ENCODE measurements around the gene CA5B.
"Not testable (repeated sequence)": the region's sequence is repeated elsewhere in the genome, so short reads cannot be mapped to it uniquely, and the experiment has no call there.

The CA5B gene

DNA sequence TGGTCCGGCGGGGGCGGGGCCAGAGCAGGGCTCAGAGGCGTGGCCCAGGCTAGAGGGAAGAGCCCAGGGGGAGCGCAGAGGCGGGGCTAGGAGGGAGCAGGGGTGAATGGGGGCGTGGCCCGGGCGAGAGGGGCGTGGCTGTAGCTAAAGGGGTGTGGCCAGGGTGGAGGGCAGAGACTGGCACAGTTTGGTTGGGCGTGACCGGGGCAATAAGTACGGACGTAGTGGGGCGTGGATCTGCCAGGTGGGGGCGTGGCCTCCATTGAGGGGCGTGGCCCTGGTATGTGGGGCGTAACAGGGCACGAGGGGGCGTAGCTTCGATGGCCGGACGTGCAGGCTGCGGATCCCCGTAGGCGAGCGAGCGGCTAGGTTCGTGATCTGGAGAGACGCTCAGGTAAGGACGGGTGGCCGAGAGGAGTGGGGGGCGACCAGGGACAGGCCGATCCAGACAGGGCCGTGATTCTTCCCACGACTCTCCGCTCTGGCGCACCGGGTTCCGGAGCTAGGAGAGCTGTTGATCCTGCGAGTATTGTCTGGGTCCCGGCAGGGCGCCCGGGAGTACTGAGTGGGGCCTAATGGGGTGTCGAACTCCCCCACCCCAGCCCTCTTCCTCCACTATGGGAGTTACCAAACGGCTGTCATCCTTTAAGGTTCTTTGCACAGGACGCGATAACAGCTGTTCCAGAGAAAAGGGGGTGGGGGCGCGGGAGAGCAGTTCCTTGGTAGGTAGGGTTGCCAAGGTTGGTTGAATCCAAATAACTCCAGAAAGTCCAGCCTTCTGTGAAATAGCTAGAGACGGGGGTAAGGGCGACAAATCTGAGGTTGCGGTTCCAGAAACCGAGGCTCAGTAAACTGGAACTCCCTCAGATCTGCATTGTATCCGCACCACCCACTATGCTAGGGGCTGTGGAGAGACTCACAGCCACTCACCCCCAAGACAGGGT, at the start of gene CA5B:
TSS of gene CA5B (plus strand) at position 312 of the 944 bp plus-strand sequence. CDS start 11,754 bp downstream, outside the sequence.
- DNase-seq (ENCODE audit: low read depth), result peak; percentile 97

- DNase-seq (ENCODE audit: low read depth), result no peak
These were observed 43.1 kb upstream of the CA5B start for GRCh38 chrX:15694941-15695451.

GRCh38 chrX:15696516-15696915, 41.6 kb upstream of the CA5B start:
- no peak for DNase-seq (ENCODE audit: low read depth)

DNA sequence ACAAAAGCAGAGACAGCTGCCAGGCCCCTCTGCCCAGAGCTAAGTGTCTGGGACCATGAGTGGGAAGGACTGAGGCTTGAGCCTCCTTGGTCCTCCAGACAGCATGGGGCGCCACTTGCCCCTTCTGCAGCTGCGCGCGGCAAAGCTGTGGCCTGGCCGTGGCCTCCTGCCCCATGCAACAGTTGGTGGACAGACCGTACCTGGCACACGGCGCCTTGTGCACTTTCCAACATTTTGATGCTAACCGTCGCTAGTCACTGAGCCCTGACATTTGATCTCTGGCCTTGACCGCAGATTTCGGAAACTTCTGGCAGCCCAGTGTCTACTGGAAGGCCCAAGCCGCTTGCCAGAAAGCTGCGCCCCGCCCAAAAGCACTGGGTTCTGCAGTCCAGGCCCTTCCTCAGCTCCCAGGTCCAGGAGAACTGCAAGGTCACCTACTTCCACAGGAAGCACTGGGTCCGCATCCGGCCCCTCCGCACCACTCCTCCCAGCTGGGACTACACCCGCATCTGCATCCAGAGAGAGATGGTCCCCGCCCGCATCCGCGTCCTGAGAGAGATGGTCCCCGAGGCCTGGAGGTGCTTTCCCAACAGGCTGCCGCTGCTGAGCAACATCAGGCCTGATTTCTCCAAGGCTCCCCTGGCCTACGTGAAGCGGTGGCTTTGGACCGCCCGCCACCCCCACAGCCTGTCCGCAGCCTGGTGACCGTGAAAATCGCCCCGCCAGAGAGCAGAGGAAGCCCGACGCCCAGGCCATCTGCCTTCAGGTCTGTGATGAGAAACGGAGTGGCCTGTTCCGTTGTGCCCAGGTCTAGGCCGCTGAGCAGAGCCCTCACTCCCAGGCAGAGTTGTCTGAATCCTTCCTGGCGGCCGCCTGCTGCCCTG, 35.3 kb upstream of the CA5B start:
- DNase-seq (ENCODE audit: low read depth), result no peak

DNA sequence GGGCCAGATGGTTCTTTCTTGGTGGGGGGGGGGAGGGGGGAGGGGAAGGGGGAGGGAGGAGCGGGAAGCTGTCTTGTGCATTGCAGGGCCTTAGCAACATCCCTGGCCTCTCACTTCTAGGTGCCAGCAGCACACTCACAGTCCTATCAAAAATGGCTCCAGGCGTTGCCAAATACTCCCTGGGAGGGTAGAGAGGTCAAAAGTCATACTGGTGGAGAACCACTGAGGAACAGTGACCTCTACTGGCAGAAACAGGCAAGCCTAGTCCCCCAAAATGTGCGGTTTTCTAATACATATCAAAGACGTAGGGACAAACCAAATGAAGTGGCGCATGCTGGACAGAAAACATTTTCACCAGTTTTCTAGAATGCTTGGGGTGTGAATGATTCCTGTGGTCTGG, 34.3 kb upstream of the CA5B start:
- not testable (repeated sequence) for DNase-seq (ENCODE audit: low read depth)

GRCh38 chrX:15704273-15704672, 33.8 kb upstream of the CA5B start:
- DNase-seq (ENCODE audit: low read depth), result not testable (repeated sequence)

DNA sequence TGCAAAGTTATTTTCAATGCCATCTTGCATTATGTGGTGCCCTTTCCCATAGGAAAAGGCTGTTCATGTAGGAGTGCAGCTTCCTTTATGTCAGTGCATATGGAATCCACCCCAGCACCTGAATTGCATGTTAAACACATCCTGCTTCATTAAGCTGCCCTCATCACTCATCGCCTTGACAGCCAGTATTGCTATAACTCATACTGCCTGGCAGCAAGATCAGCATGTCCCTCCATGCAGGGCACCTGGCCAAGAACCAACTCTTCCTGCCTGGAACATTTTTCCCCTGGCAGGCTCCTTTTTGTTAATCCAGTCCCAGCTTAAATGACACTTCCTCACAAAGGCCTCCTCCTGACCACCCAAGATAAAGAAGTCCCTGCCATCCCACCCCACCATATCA, 23.5 kb upstream of the CA5B start:
- DNase-seq (ENCODE audit: low read depth), result no peak

DNA sequence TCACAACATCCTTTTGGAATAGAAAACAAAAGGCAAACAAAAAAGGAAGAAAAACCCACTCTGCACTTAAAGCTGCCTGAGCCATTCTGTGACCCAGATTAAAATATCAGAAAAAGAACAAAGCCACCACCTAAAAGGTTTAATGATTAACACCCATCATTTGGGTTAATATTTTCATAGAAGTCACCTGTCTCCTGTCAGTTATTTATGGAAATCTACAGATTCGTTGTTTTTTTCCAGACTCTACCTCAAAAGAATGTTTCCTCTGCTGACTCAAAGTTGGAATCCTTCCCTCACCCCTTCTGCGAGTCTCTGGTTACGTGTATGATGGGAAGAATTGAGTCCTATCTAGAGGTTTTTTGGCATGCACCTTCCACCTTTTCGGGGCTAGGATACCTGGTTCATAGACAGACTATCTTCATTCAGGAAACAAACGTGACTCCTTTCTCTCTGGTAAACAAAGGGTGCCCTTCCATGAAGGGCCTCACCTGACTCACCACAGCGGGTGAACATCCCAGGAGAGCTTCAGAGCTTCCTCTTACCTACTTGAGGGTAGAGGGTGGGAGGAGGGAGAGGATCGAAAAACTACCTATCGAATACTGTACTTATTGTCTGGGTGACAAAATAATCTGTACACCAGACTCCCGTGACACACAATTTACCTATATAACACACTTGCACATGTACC, 19.6 kb upstream of the CA5B start:
- no peak for DNase-seq (ENCODE audit: low read depth)

DNA sequence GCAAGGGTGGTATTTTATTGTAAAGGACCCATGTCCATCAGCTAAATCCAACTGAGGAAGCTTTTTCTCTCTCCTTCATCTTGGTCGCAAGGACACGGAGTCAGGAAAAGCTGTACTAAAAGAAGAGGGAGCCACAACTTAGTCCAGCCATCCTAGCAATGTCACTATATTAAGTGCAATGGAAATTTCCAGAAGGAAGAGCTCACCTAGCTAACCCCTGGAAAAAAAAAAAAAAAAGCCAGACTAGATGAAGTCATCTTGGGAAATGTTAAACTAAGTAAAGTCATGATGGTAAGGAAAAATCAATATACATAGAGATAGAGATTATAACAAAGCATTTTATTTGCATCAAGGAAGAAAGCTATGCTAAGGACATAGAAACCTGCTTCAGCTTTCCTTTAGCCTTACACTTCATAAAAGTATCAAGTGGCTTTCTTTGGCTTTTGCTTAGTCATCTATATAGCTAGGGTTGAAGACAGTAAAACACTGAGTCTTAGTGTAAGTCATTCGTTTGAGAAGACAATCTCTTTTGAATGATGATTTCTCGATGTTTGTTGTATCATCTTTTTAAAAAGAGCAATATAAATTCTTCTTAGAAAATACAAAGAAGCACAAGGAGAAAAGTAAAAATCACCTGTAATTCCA, 18.6 kb upstream of the CA5B start:
- no peak for DNase-seq (ENCODE audit: low read depth)

GRCh38 chrX:15721911-15722310, 16.2 kb upstream of the CA5B start:
- no peak for DNase-seq (ENCODE audit: low read depth)

GRCh38 chrX:15723887-15724517, 14.1 kb upstream of the CA5B start:
- DNase-seq (ENCODE audit: low read depth), result no peak

- DNase-seq (ENCODE audit: low read depth), result no peak
These were observed 13.2 kb upstream of the CA5B start for GRCh38 chrX:15724911-15725310.

GRCh38 chrX:15731368-15731767, 6.7 kb upstream of the CA5B start:
- DNase-seq (ENCODE audit: low read depth), result not testable (repeated sequence)

GRCh38 chrX:15737190-15737958, 696 bp upstream of the CA5B start:
- DNase-seq (ENCODE audit: low read depth), result no peak

GRCh38 chrX:15739886-15740285, 1.8 kb downstream of the CA5B start:
- no peak for DNase-seq (ENCODE audit: low read depth)

DNA sequence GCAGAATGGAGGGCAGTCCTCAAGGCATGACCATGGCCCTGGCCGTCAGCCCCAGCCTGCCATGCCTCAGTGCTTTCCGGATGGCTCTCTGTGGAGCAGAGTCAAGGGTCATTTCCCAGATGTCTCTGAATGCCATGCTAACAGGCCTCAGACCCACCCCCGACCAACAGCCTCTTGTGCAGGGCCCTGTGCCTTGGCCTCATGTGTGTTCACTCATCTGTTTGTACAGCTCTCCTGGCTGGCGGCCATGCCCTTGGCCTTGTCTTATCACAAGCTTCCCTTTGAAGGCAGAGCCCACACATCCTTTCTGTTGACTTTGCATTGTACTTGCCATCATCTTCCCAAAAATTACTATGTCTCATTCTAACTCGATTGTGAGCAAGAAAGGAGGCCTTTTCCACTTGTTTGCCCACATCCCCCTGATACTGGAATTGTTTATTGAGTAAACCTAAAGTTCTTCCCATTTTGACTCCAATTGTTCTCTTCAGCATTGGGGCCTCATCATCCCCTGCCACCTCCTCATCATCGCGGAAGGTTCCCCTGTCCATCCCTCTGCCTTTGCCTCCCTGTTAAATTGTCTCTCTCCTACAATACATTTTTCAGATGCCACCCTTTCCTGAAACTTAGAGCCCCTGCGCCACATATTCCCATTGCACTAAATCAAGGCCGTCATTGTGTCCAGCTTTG, 6.3 kb downstream of the CA5B start:
- no peak for DNase-seq (ENCODE audit: low read depth)

DNA sequence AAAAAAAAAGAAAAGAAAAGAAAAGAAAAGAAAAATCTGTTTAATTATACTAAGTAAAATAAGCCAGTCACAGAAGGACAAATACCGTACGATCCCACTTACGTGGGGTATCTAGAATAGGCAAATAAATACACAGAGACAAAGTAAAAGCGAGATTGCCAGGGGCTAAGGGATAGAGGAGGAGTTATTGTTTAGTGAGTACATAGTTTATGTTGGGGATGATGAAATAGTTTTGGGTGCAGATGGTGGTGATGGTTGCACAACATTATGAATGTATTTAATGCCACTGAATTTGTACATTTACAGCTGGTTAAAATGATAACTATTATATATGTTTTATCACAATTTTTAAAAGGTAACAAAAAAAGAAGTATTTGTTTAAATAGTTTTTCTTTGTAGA, 7.1 kb downstream of the CA5B start:
- no peak for DNase-seq (ENCODE audit: low read depth)

- not testable (repeated sequence) for DNase-seq (ENCODE audit: low read depth)
These were observed 8.6 kb downstream of the CA5B start for GRCh38 chrX:15746651-15747050.

- DNase-seq (ENCODE audit: low read depth), result no peak
These were observed 9.6 kb downstream of the CA5B start for GRCh38 chrX:15747626-15748173.

Measured in stimulated activated CD8-positive, alpha-beta memory T cell treated with anti-CD3 and anti-CD28 coated beads, Interleukin-15, amount 100 ng/mL, for 1 hour (primary cell).